Transverse colon (tissue), 4 donors: ENCODE data around the gene PNPLA5. TPM values are rescaled to one million over a fixed set of nuclear protein-coding genes. Genes with fewer than 3 reads are reported as not detected.

Experiments used
- DNase-seq: peaks from one replicate; pipeline ENCODE4 v3.0.0-alpha.2; 2019
- H3K27ac ChIP-seq, 4 donors: fragments of 200-600 bp; sonication (generic); 2 replicates each; pipeline ENCODE4 v1.5.1; 2016 to 2018; ENCODE audit warnings: inconsistent platforms in 4 of 4
- H3K27me3 ChIP-seq: fragments of 200-600 bp; sonication (generic); 2 replicates; pipeline ENCODE4 v1.5.1; 2017; ENCODE audit warnings: inconsistent platforms
- H3K36me3 ChIP-seq, 4 donors: fragments of 200-600 bp; sonication (generic); 2 replicates each; pipeline ENCODE4 v1.5.1; 2017 to 2019; ENCODE audit warnings: inconsistent platforms in 4 of 4
- H3K4me1 ChIP-seq, 4 donors: fragments of 200-600 bp; sonication (generic); 2 replicates each; pipeline ENCODE4 v1.5.1; 2017 to 2020; ENCODE audit warnings: inconsistent platforms in 4 of 4
- H3K4me3 ChIP-seq, 4 donors: fragments of 200-600 bp; sonication (generic); 1 replicate in 1 of 4; 2 replicates in 3 of 4; pipeline versions ENCODE4 v1.5.1 to v1.6.1; 2017 to 2019; ENCODE audit warnings: inconsistent platforms in 4 of 4
- H3K9me3 ChIP-seq, 2 donors: fragments of 200-600 bp; sonication (generic); 2 replicates each; pipeline ENCODE4 v1.5.1; 2017 to 2019; ENCODE audit warnings: inconsistent platforms in 2 of 2
- EP300 ChIP-seq: sonication (generic); formaldehyde crosslinking; IDR thresholded peaks from one replicate; pipeline ENCODE4 v1.6.1; 2017; ENCODE audit warnings: antibody characterized with exemption, low read depth
- POLR2A ChIP-seq: fragments of 450-650 bp; IDR thresholded peaks from one replicate; pipeline ENCODE4 v1.6.1; 2016; ENCODE audit warnings: antibody characterized with exemption, mild to moderate bottlenecking, moderate library complexity
- POLR2AphosphoS5 ChIP-seq, 3 donors: sonication (generic); formaldehyde crosslinking; IDR thresholded peaks; one replicate each; pipeline ENCODE4 v1.6.1; 2016; ENCODE audit warnings: antibody characterized with exemption in 3 of 3
- WGBS, 2 donors: methylation state at CpG; one replicate each; pipeline ENCODE4 v1.1.5; 2018; ENCODE audit warnings: low coverage in 1 of 2; 5-methylcytosine and 5-hydroxymethylcytosine counted together
- in situ Hi-C, 4 donors: fragments of 200-750 bp; cut with MboI; loops; one replicate each; pipeline versions ENCODE4 v1.15.0 to v1.15.1; 2017; ENCODE audit warnings: low sequenced_read_pairs in 3 of 4, low pct_ligation_motif_present in 1 of 4, low pct_unique_long_range_greater_than_20kb in 1 of 4
- intact Hi-C: fragments of 100-400 bp; cut with DNase I; formaldehyde crosslinking; loops from one replicate; pipeline ENCODE4 v1.15.1; 2023; ENCODE audit warnings: low total_unique reads
- total RNA-seq, 4 donors: library from RNA; depleted of rRNA; stranded (reverse); fragments of >200 nt; gene quantifications; one replicate each; pipeline ENCODE4 v1.1.0, GENCODE V29; 2016
- TF ChIP-seq, protein P1 (sequence below), 5 experiments: fragments of 200-600 bp in 3 of 5; fragments of 450-650 bp in 2 of 5; sonication (generic) in 3 of 5; IDR thresholded peaks; 1 replicate in 2 of 5; 2 replicates in 3 of 5; pipeline ENCODE4 v1.5.1; 2016 to 2017; ENCODE audit warnings: antibody characterized with exemption in 5 of 5, inconsistent platforms in 3 of 5, mild to moderate bottlenecking in 2 of 5, moderate library complexity in 1 of 5

PNPLA5 gene
- total RNA-seq, 4 donors from 2014 or later: not detected

DNA sequence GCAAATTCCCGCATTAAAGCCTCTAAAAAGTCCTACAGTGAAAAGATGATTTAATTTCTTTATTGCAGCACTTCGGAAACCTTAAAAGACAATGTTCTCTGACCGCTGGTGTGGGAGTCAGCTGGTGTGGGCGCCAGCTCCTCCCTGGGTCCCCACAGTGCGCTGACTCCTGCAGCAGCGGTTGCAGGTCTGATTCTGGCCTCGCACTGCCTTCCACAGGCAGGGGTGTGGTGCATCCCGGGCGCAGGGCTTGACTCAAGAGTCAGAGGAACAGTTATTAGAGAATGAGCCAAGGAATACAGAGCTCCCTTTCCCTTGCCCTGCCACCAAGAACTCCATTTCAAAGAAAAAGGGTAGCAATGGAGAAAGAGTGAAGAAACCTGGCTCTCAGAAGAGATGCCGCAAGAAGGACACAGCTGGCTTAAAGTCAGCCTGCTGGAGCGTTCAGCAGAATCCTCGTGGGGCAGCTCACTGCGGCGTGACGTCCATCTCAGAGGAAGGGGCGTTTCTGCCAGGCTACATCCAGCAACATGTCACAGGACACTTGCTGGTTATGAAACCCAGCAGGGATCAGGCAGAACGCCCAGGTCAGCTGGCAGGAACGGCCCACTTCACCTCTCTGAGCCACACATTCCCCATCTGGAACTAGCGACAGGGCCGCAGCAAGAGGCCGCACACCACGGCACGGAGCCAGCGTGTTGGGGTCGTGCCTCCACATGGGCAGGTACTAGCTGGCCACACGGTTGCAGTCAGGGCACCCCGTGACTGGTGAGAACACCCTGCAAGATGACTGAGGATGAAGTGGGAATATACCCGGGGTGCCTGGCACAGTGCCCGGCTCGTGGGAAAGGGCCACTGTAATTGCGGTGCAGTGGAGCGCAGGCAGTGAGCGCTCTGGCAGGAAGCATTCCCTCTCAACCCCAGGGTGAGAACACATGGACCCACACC lies 61.6 kb downstream of the PNPLA5 start:
- Histone ChIP-seq H3K4me3 (no peak overlapping the region), H3K27me3 (no peaks in the 10 kb centered on the region), H3K4me1 (peaks cover 0 to 9% (median 2%) of the 10 kb centered on the region in 4 donors), H3K9me3 (no peaks in the 10 kb centered on the region), H3K27ac (peak overlapping the region in 1 of 4 donors; percentile 12), H3K36me3 (no peaks in the 10 kb centered on the region)
- intact Hi-C loops (loop anchor here (10.0 kb wide), 1 partner anchor 445 kb away; no protein-coding TSS in a partner anchor), in situ Hi-C loops (loop anchor here in 1 of 4 donors (25.0 kb wide), 1 partner anchor 107 kb away; no protein-coding TSS in a partner anchor)
- 65% methylated on average over 33 of the region's 33 CpGs; no CpG with 5 or more reads in 1 of the 2 donors for WGBS, 2 donors
- TF ChIP-seq POLR2AphosphoS5 (IDR thresholded peaks at IDR 0.05): no peak
- TF ChIP-seq POLR2A: no peak
- TF ChIP-seq, protein P1, sequence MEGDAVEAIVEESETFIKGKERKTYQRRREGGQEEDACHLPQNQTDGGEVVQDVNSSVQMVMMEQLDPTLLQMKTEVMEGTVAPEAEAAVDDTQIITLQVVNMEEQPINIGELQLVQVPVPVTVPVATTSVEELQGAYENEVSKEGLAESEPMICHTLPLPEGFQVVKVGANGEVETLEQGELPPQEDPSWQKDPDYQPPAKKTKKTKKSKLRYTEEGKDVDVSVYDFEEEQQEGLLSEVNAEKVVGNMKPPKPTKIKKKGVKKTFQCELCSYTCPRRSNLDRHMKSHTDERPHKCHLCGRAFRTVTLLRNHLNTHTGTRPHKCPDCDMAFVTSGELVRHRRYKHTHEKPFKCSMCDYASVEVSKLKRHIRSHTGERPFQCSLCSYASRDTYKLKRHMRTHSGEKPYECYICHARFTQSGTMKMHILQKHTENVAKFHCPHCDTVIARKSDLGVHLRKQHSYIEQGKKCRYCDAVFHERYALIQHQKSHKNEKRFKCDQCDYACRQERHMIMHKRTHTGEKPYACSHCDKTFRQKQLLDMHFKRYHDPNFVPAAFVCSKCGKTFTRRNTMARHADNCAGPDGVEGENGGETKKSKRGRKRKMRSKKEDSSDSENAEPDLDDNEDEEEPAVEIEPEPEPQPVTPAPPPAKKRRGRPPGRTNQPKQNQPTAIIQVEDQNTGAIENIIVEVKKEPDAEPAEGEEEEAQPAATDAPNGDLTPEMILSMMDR (IDR thresholded peaks at IDR 0.05): no peak
- TF ChIP-seq EP300: no peak
- DNase-seq: no peak

Other genes with a start within 250 kb of the PNPLA5 start
- gene EFCAB6, start 79.7 kb downstream of the PNPLA5 start, total RNA-seq: 1 to 10 TPM in 1 of 4 donors, under 1 TPM in 2, not detected in 1; 0.68 to 3.7 (median 0.80) TPM
- under 1 TPM in 2 of 4 donors, not detected in 2; 0.32 to 0.68 TPM for gene SULT4A1, start 29.5 kb downstream of the PNPLA5 start, total RNA-seq
- under 1 TPM in 1 of 4 donors, not detected in 3; 0.32 TPM for gene PNPLA3, start 31.8 kb upstream of the PNPLA5 start, total RNA-seq
- gene SAMM50, start 63.4 kb upstream of the PNPLA5 start, total RNA-seq: 10 to 100 TPM in 3 of 4 donors, 1 to 10 TPM in 1; 9.0 to 82.6 (median 33.3) TPM
- 100 to 1,000 TPM in 1 of 4 donors, 10 to 100 TPM in 1, 1 to 10 TPM in 2; 6.6 to 144 (median 30.1) TPM for gene PARVB, start 132.3 kb upstream of the PNPLA5 start, total RNA-seq